ENCODE results near the gene TAAR8. TPM values are rescaled to one million over a fixed set of nuclear protein-coding genes. Genes with fewer than 3 reads are reported as not detected.

Gene TAAR8
- total and polyA plus RNA-seq, 4 donors, result not detected

GRCh38 chr6:132524646-132525045 lies 27.8 kb upstream of the TAAR8 start:
- Histone ChIP-seq H3K27ac (ENCODE audit: low read depth in 1 of 2, low read length in 1 of 2) (no peak overlapping the region), H3K9ac (ENCODE audit: insufficient read depth in 1 of 2, low read length in 2 of 2) (no peak overlapping the region), H3K27me3 (ENCODE audit: control insufficient read depth in 3 of 3, insufficient read depth in 3 of 3, low read length in 2 of 3) (no peaks in the 10 kb centered on the region), H3K4me1 (ENCODE audit: control insufficient read depth in 5 of 5, insufficient read depth in 5 of 5, low read length in 5 of 5) (no peaks in the 10 kb centered on the region), H3K36me3 (ENCODE audit: control insufficient read depth in 4 of 4, insufficient read depth in 4 of 4, low read length in 4 of 4) (no peaks in the 10 kb centered on the region), H3K4me3 (no peak overlapping the region), H3K9me3 (ENCODE audit: control insufficient read depth in 4 of 4, insufficient read depth in 3 of 4, low read length in 3 of 4) (no peaks in the 10 kb centered on the region)
- ATAC-seq (ENCODE audit: insufficient read depth, low FRiP score) (no peak), DNase-seq (no peak)
- WGBS, 2 donors, result 83 to 91% methylated on average over 5 of the region's 5 CpGs
- TF ChIP-seq, protein P1, sequence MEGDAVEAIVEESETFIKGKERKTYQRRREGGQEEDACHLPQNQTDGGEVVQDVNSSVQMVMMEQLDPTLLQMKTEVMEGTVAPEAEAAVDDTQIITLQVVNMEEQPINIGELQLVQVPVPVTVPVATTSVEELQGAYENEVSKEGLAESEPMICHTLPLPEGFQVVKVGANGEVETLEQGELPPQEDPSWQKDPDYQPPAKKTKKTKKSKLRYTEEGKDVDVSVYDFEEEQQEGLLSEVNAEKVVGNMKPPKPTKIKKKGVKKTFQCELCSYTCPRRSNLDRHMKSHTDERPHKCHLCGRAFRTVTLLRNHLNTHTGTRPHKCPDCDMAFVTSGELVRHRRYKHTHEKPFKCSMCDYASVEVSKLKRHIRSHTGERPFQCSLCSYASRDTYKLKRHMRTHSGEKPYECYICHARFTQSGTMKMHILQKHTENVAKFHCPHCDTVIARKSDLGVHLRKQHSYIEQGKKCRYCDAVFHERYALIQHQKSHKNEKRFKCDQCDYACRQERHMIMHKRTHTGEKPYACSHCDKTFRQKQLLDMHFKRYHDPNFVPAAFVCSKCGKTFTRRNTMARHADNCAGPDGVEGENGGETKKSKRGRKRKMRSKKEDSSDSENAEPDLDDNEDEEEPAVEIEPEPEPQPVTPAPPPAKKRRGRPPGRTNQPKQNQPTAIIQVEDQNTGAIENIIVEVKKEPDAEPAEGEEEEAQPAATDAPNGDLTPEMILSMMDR (IDR thresholded peaks at IDR 0.05; ENCODE audit: control extremely low read depth, extremely low read depth), result no peak

DNA sequence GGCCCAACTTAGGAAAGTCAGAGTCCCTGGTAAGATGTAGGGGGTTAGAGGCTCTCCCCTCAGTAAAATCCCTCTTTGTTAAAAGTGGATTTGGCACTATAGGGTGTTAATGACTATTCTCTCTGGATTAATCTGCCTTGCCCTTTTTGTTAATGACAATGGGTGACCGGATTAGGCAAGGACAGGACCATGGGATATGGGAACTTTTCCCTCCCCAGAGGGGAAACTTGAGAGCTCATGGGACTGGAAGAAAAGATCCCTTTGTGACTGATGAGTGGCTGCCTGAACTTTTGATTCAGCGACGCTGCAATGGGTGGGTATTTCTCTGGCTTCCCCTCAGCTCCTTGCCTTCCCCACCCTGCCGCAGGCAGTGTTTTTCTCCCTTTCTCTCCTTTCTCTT lies 26.6 kb upstream of the TAAR8 start:
- ATAC-seq (ENCODE audit: insufficient read depth, low FRiP score) (no peak), DNase-seq (no peak)
- H3K9ac ChIP-seq (ENCODE audit: insufficient read depth in 1 of 2, low read length in 2 of 2), result no peak overlapping the region
- no peaks in the 10 kb centered on the region for H3K36me3 ChIP-seq (ENCODE audit: control insufficient read depth in 4 of 4, insufficient read depth in 4 of 4, low read length in 4 of 4)
- no peaks in the 10 kb centered on the region for H3K4me1 ChIP-seq (ENCODE audit: control insufficient read depth in 5 of 5, insufficient read depth in 5 of 5, low read length in 5 of 5)
- H3K27me3 ChIP-seq (ENCODE audit: control insufficient read depth in 3 of 3, insufficient read depth in 3 of 3, low read length in 2 of 3), result no peaks in the 10 kb centered on the region
- no peak overlapping the region for H3K4me3 ChIP-seq
- H3K9me3 ChIP-seq (ENCODE audit: control insufficient read depth in 4 of 4, insufficient read depth in 3 of 4, low read length in 3 of 4), result no peaks in the 10 kb centered on the region
- TF ChIP-seq, protein P1 (IDR thresholded peaks at IDR 0.05; ENCODE audit: control extremely low read depth, extremely low read depth), result no peak
- no peak overlapping the region for H3K27ac ChIP-seq (ENCODE audit: low read depth in 1 of 2, low read length in 1 of 2)
- WGBS, 2 donors, result 81 to 88% methylated on average over 4 of the region's 4 CpGs

DNA sequence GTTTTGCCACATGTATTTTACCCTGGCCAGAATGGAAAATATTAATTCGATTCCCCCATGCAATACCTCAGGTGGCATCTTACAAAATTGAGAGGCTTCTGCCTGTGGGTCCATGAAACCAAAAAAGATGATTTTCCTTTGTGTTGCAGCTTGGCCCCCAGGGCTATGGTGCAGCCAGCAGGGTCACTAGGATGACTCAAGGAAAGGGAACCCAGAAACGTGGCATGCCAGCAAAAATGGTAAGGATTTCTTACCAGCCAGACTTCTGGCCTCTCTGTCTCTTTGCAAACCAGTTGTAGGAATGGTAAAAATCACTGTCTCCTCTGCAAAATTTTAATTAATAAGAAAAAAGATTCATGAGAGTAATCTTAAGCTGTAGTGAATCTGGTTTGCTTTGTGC lies 26.0 kb upstream of the TAAR8 start:
- H3K27ac ChIP-seq (ENCODE audit: low read depth in 1 of 2, low read length in 1 of 2), result no peak overlapping the region
- ATAC-seq (ENCODE audit: insufficient read depth, low FRiP score) (no peak), DNase-seq (no peak)
- no peak overlapping the region for H3K4me3 ChIP-seq
- H3K9me3 ChIP-seq (ENCODE audit: control insufficient read depth in 4 of 4, insufficient read depth in 3 of 4, low read length in 3 of 4), result no peaks in the 10 kb centered on the region
- WGBS, 2 donors, result 70 to 80% methylated on average over 2 of the region's 2 CpGs
- no peak overlapping the region for H3K9ac ChIP-seq (ENCODE audit: insufficient read depth in 1 of 2, low read length in 2 of 2)
- TF ChIP-seq, protein P1 (IDR thresholded peaks at IDR 0.05; ENCODE audit: control extremely low read depth, extremely low read depth), result no peak
- H3K4me1 ChIP-seq (ENCODE audit: control insufficient read depth in 5 of 5, insufficient read depth in 5 of 5, low read length in 5 of 5), result no peaks in the 10 kb centered on the region
- no peaks in the 10 kb centered on the region for H3K27me3 ChIP-seq (ENCODE audit: control insufficient read depth in 3 of 3, insufficient read depth in 3 of 3, low read length in 2 of 3)
- no peaks in the 10 kb centered on the region for H3K36me3 ChIP-seq (ENCODE audit: control insufficient read depth in 4 of 4, insufficient read depth in 4 of 4, low read length in 4 of 4)

DNA sequence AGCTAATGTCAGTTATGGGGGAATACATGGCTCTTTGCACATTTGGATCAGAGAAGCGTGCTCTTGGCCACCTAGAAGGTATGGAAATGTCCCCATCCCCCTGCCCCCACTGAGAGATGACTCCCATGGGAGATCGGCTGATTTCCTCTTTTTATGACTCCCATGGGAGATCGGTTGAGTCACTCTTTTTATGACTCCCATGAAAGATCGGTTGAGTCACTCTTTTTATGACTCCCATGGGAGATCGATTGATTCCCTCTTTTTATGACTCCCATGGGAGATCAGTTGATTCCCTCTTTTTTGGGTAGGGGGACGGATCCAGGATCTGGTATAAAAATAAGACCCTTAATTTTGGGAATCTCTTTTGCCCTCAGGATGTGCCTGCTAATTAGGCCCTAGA lies 24.7 kb upstream of the TAAR8 start:
- no peak for DNase-seq
- WGBS, 2 donors, result 83 to 85% methylated on average over 6 of the region's 6 CpGs
- Histone ChIP-seq H3K9me3 (ENCODE audit: control insufficient read depth in 4 of 4, insufficient read depth in 3 of 4, low read length in 3 of 4) (no peaks in the 10 kb centered on the region), H3K27ac (ENCODE audit: low read depth in 1 of 2, low read length in 1 of 2) (no peak overlapping the region), H3K4me3 (no peak overlapping the region), H3K36me3 (ENCODE audit: control insufficient read depth in 4 of 4, insufficient read depth in 4 of 4, low read length in 4 of 4) (no peaks in the 10 kb centered on the region), H3K9ac (ENCODE audit: insufficient read depth in 1 of 2, low read length in 2 of 2) (no peak overlapping the region), H3K4me1 (ENCODE audit: control insufficient read depth in 5 of 5, insufficient read depth in 5 of 5, low read length in 5 of 5) (no peaks in the 10 kb centered on the region), H3K27me3 (ENCODE audit: control insufficient read depth in 3 of 3, insufficient read depth in 3 of 3, low read length in 2 of 3) (no peaks in the 10 kb centered on the region)
- no peak for ATAC-seq (ENCODE audit: insufficient read depth, low FRiP score)
- TF ChIP-seq, protein P1 (IDR thresholded peaks at IDR 0.05; ENCODE audit: control extremely low read depth, extremely low read depth), result no peak
